ENCODE measurements around the gene NR6A1. TPM values are rescaled to one million over a fixed set of nuclear protein-coding genes. Genes with fewer than 3 reads are reported as not detected.

NR6A1 gene
- total RNA-seq, 2 experiments from 2014 or later, result 0.74 to 1.1 TPM

DNA sequence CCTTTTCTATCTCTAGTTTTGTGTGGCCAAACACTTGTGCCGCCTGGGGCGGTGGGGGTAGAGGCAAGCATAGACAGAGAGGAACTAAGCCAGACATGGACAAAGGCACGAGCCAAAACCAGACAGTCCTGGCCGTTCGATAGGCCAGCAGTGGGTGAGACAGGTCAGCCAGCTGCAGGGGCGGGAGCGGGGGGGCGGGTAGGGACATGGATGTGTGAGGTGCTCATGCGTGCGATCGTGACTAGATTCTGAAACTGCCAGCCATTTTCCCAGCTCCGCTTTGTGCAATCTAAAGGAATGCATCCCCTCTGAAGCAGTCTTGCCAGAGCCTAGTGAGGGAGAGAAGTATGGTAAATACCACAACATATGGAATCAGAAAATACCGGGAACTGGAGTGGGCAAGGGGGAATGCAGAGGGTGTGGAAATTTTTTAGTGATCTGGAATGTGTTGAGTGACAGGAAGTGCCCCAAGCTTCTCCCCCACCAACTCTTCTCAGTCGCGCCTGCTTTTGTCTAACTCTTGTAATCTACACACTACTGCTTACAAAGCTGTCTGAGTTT, 111.9 kb downstream of the NR6A1 start:
- ATAC-seq (peak; percentile 34), DNase-seq (peak; percentile 70)
- Mint-ChIP-seq H3K4me1 (ENCODE audit: low read depth) (peaks cover 28% of the 10 kb centered on the region), H3K27me3 (peaks cover 3% of the 10 kb centered on the region), H3K27ac (peak overlapping the region; percentile 90), H3K4me3 (peak overlapping the region; percentile 94), H3K36me3 (ENCODE audit: low read depth) (no peaks in the 10 kb centered on the region), H3K9me3 (no peaks in the 10 kb centered on the region)
- ChIA-PET CTCF (interaction anchor here (1.0 to 5.8 kb wide), 4 partner anchors 10 to 195 kb away, joined by 3 to 34 read pairs (median 10); no protein-coding TSS in a partner anchor), POLR2A (interaction anchor here (0.7 to 1.0 kb wide), 3 partner anchors 17 to 1742 kb away, joined by 3 read pairs; no protein-coding TSS in a partner anchor)
- TF ChIP-seq, protein P1, sequence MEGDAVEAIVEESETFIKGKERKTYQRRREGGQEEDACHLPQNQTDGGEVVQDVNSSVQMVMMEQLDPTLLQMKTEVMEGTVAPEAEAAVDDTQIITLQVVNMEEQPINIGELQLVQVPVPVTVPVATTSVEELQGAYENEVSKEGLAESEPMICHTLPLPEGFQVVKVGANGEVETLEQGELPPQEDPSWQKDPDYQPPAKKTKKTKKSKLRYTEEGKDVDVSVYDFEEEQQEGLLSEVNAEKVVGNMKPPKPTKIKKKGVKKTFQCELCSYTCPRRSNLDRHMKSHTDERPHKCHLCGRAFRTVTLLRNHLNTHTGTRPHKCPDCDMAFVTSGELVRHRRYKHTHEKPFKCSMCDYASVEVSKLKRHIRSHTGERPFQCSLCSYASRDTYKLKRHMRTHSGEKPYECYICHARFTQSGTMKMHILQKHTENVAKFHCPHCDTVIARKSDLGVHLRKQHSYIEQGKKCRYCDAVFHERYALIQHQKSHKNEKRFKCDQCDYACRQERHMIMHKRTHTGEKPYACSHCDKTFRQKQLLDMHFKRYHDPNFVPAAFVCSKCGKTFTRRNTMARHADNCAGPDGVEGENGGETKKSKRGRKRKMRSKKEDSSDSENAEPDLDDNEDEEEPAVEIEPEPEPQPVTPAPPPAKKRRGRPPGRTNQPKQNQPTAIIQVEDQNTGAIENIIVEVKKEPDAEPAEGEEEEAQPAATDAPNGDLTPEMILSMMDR (IDR thresholded peaks at IDR 0.05), result no peak
- intact Hi-C loops (cut with micrococcal nuclease), result no loop called here

DNA sequence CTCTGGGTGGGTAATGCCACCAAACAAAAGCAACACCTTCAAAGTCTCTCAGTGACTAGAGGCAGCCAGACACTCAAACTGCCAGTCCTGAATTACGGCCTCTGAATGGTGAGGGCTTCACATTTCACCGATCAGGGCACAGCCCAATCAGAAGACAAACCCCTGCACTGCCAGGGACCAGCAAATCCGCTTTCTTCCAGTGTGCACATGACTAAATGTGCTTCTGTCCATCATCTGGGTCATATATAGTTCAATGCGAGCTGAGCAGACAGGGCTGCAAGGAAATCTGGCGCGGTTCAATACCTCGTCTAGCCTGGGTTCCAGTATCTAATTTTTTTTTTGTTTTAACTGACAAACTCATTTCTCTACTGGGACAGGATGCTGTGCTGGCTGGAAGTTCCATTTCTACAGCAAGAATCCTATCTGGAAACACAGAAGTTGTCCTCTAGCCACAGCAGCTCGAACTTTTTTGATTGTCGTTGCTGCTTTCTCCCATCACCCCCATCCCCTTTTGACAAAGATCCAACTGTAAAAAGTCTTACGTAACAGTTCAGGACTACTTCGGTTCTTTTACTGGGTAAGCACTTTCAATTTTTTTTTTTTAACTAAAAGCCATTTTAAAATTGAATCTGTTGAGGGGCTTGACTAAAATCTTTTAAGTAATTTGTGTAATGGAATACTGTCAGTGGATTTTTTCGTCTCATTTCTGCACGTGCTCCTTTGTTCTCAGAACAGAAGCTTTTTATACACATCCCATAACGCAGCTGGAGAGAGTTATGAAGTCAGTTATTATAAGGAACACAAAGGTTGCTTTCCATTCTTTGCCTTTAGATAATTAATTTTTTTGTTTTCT, 112.7 kb downstream of the NR6A1 start:
- intact Hi-C loops (cut with micrococcal nuclease), result no loop called here
- peak; percentile 73 for DNase-seq
- H3K27me3 Mint-ChIP-seq, result peaks cover 3% of the 10 kb centered on the region
- no peaks in the 10 kb centered on the region for H3K9me3 Mint-ChIP-seq
- no peaks in the 10 kb centered on the region for H3K36me3 Mint-ChIP-seq (ENCODE audit: low read depth)
- peak overlapping the region; percentile 90 for H3K27ac Mint-ChIP-seq
- TF ChIP-seq, protein P1 (IDR thresholded peaks at IDR 0.05), result no peak
- H3K4me1 Mint-ChIP-seq (ENCODE audit: low read depth), result peaks cover 28% of the 10 kb centered on the region
- ATAC-seq, result peak; percentile 98
- POLR2A ChIA-PET, result interaction anchor here (0.7 to 1.0 kb wide), 4 partner anchors 17 to 1741 kb away, joined by 3 to 4 read pairs (median 3); no protein-coding TSS in a partner anchor
- CTCF ChIA-PET, result interaction anchor here (0.8 to 5.8 kb wide), 5 partner anchors 41 to 1740 kb away, joined by 3 to 34 read pairs (median 5); no protein-coding TSS in a partner anchor
- peak overlapping the region; percentile 94 for H3K4me3 Mint-ChIP-seq

DNA sequence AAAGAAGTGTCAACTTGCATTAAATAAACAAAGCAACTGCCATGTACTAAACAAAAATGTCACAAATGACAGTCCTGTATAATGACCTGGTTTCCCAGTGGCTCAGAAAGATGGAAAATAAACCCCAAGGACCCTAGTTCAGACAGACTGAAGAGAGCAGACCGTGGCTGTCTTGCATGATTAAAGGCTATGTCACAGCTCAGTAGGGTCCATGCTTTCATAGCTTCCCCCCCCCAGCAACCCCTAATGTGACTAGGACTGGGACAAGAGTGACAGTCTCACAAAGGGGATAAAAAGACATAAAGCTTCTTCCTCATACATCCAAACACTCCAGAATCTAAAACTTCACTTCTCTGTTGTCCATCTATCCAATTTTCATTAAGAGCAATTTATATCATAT, 113.6 kb downstream of the NR6A1 start:
- Mint-ChIP-seq H3K27ac (no peak overlapping the region), H3K4me3 (no peak overlapping the region), H3K36me3 (ENCODE audit: low read depth) (no peaks in the 10 kb centered on the region), H3K27me3 (peaks cover 3% of the 10 kb centered on the region), H3K9me3 (no peaks in the 10 kb centered on the region), H3K4me1 (ENCODE audit: low read depth) (peaks cover 28% of the 10 kb centered on the region)
- TF ChIP-seq, protein P1 (IDR thresholded peaks at IDR 0.05), result no peak
- DNase-seq (no peak), ATAC-seq (no peak)
- ChIA-PET POLR2A (interaction anchor here (0.6 kb wide), 1 partner anchor 34 kb away, joined by 3 read pairs; no protein-coding TSS in a partner anchor), CTCF (interaction anchor here (0.8 to 5.8 kb wide), 4 partner anchors 40 to 1741 kb away, joined by 3 to 34 read pairs (median 5); no protein-coding TSS in a partner anchor)
- intact Hi-C loops (cut with micrococcal nuclease), result no loop called here

DNA sequence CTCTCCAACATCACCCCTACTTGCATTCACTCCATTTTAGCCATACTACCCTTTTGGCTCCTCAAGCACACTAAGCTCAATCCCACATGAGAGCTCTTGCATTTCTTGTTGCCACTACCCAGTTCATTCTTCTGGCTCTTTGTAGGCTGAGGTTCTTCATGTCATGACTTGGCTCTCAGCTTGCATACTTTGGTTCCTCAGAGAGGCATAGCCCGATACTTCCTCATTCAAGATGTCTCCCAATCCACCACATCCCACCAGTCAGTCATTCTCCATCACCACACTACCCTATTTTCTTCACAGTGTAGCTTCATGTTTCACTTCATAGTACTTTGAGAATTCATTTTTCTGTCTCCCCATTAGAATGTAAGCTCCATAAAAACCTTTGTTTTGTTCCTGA, 116.7 kb downstream of the NR6A1 start:
- TF ChIP-seq, protein P1 (IDR thresholded peaks at IDR 0.05), result no peak
- no peaks in the 10 kb centered on the region for H3K9me3 Mint-ChIP-seq
- no peak overlapping the region for H3K27ac Mint-ChIP-seq
- ChIA-PET CTCF (interaction anchor here (1.0 to 1.1 kb wide), 3 partner anchors 12 to 37 kb away, joined by 3 to 4 read pairs (median 3); no protein-coding TSS in a partner anchor), POLR2A (no interaction called here)
- no peak for DNase-seq
- no peaks in the 10 kb centered on the region for H3K36me3 Mint-ChIP-seq (ENCODE audit: low read depth)
- ATAC-seq, result no peak
- no peak overlapping the region for H3K4me3 Mint-ChIP-seq
- no peaks in the 10 kb centered on the region for H3K27me3 Mint-ChIP-seq
- intact Hi-C loops (cut with micrococcal nuclease), result no loop called here
- peaks cover 15% of the 10 kb centered on the region for H3K4me1 Mint-ChIP-seq (ENCODE audit: low read depth)
